Measurements from ENCODE around the gene CORO7.
A peak's percentile ranks its signal among the peaks of the same experiment; 100 is the strongest.

CORO7 gene

GRCh38 chr16:4415538-4416199 lies 727 bp downstream of the CORO7 start:
- Histone ChIP-seq H3K36me3 (ENCODE audit: insufficient read depth, low read length) (no peaks in the 10 kb centered on the region), H3K4me3 (ENCODE audit: low read length) (peak overlapping the region; percentile 63), H3K27me3 (ENCODE audit: insufficient read depth, low read length) (no peaks in the 10 kb centered on the region), H2AFZ (ENCODE audit: low read depth, low read length) (peak overlapping the region; percentile 78), H3K4me1 (ENCODE audit: insufficient read depth, low read length) (peaks cover 16% of the 10 kb centered on the region), H3K9me3 (ENCODE audit: low read length) (no peaks in the 10 kb centered on the region)

GRCh38 chr16:4414187-4414917 lies 2.0 kb downstream of the CORO7 start:
- Histone ChIP-seq H3K4me1 (ENCODE audit: insufficient read depth, low read length) (peaks cover 16% of the 10 kb centered on the region), H2AFZ (ENCODE audit: low read depth, low read length) (no peak overlapping the region), H3K27me3 (ENCODE audit: insufficient read depth, low read length) (no peaks in the 10 kb centered on the region), H3K4me3 (ENCODE audit: low read length) (no peak overlapping the region), H3K36me3 (ENCODE audit: insufficient read depth, low read length) (no peaks in the 10 kb centered on the region), H3K9me3 (ENCODE audit: low read length) (no peaks in the 10 kb centered on the region)

- Histone ChIP-seq H2AFZ (ENCODE audit: low read depth, low read length) (no peak overlapping the region), H3K4me3 (ENCODE audit: low read length) (no peak overlapping the region), H3K4me1 (ENCODE audit: insufficient read depth, low read length) (peaks cover 16% of the 10 kb centered on the region), H3K36me3 (ENCODE audit: insufficient read depth, low read length) (no peaks in the 10 kb centered on the region), H3K27me3 (ENCODE audit: insufficient read depth, low read length) (no peaks in the 10 kb centered on the region), H3K9me3 (ENCODE audit: low read length) (no peaks in the 10 kb centered on the region)
Observed at GRCh38 chr16:4412854-4413253, 3.5 kb downstream of the CORO7 start.

GRCh38 chr16:4412159-4412558 lies 4.2 kb downstream of the CORO7 start:
- Histone ChIP-seq H3K4me3 (ENCODE audit: low read length) (no peak overlapping the region), H2AFZ (ENCODE audit: low read depth, low read length) (no peak overlapping the region), H3K9me3 (ENCODE audit: low read length) (no peaks in the 10 kb centered on the region), H3K27me3 (ENCODE audit: insufficient read depth, low read length) (no peaks in the 10 kb centered on the region), H3K36me3 (ENCODE audit: insufficient read depth, low read length) (no peaks in the 10 kb centered on the region), H3K4me1 (ENCODE audit: insufficient read depth, low read length) (peaks cover 16% of the 10 kb centered on the region)

- Histone ChIP-seq H3K4me1 (ENCODE audit: insufficient read depth, low read length) (peaks cover 12% of the 10 kb centered on the region), H3K36me3 (ENCODE audit: insufficient read depth, low read length) (no peaks in the 10 kb centered on the region), H3K27me3 (ENCODE audit: insufficient read depth, low read length) (no peaks in the 10 kb centered on the region), H2AFZ (ENCODE audit: low read depth, low read length) (no peak overlapping the region), H3K9me3 (ENCODE audit: low read length) (no peaks in the 10 kb centered on the region), H3K4me3 (ENCODE audit: low read length) (no peak overlapping the region)
Observed at GRCh38 chr16:4411684-4412083, 4.7 kb downstream of the CORO7 start.

- H3K4me3 ChIP-seq (ENCODE audit: low read length): no peak overlapping the region
- peaks cover 10% of the 10 kb centered on the region for H3K4me1 ChIP-seq (ENCODE audit: insufficient read depth, low read length)
- no peaks in the 10 kb centered on the region for H3K9me3 ChIP-seq (ENCODE audit: low read length)
- no peak overlapping the region for H2AFZ ChIP-seq (ENCODE audit: low read depth, low read length)
- no peaks in the 10 kb centered on the region for H3K36me3 ChIP-seq (ENCODE audit: insufficient read depth, low read length)
- H3K27me3 ChIP-seq (ENCODE audit: insufficient read depth, low read length): no peaks in the 10 kb centered on the region
Observed at GRCh38 chr16:4410335-4411075, 5.9 kb downstream of the CORO7 start.

GRCh38 chr16:4409081-4409932 lies 7.1 kb downstream of the CORO7 start:
- Histone ChIP-seq H3K4me3 (ENCODE audit: low read length) (no peak overlapping the region), H3K9me3 (ENCODE audit: low read length) (no peaks in the 10 kb centered on the region), H3K27me3 (ENCODE audit: insufficient read depth, low read length) (no peaks in the 10 kb centered on the region), H3K36me3 (ENCODE audit: insufficient read depth, low read length) (no peaks in the 10 kb centered on the region), H2AFZ (ENCODE audit: low read depth, low read length) (no peak overlapping the region), H3K4me1 (ENCODE audit: insufficient read depth, low read length) (peaks cover 6% of the 10 kb centered on the region)

- H3K9me3 ChIP-seq (ENCODE audit: low read length): no peaks in the 10 kb centered on the region
- H3K27me3 ChIP-seq (ENCODE audit: insufficient read depth, low read length): no peaks in the 10 kb centered on the region
- no peak overlapping the region for H3K4me3 ChIP-seq (ENCODE audit: low read length)
- no peaks in the 10 kb centered on the region for H3K36me3 ChIP-seq (ENCODE audit: insufficient read depth, low read length)
- no peak overlapping the region for H2AFZ ChIP-seq (ENCODE audit: low read depth, low read length)
- H3K4me1 ChIP-seq (ENCODE audit: insufficient read depth, low read length): peaks cover 6% of the 10 kb centered on the region
Observed at GRCh38 chr16:4408323-4408690, 8.1 kb downstream of the CORO7 start.

GRCh38 chr16:4407543-4408322 lies 8.7 kb downstream of the CORO7 start:
- Histone ChIP-seq H2AFZ (ENCODE audit: low read depth, low read length) (no peak overlapping the region), H3K36me3 (ENCODE audit: insufficient read depth, low read length) (no peaks in the 10 kb centered on the region), H3K4me1 (ENCODE audit: insufficient read depth, low read length) (peaks cover 6% of the 10 kb centered on the region), H3K4me3 (ENCODE audit: low read length) (no peak overlapping the region), H3K9me3 (ENCODE audit: low read length) (no peaks in the 10 kb centered on the region), H3K27me3 (ENCODE audit: insufficient read depth, low read length) (no peaks in the 10 kb centered on the region)

GRCh38 chr16:4404967-4405696 lies 11.3 kb downstream of the CORO7 start:
- Histone ChIP-seq H3K9me3 (ENCODE audit: low read length) (no peaks in the 10 kb centered on the region), H3K4me1 (ENCODE audit: insufficient read depth, low read length) (no peaks in the 10 kb centered on the region), H3K4me3 (ENCODE audit: low read length) (no peak overlapping the region), H3K36me3 (ENCODE audit: insufficient read depth, low read length) (no peaks in the 10 kb centered on the region), H2AFZ (ENCODE audit: low read depth, low read length) (no peak overlapping the region), H3K27me3 (ENCODE audit: insufficient read depth, low read length) (no peaks in the 10 kb centered on the region)

- no peaks in the 10 kb centered on the region for H3K4me1 ChIP-seq (ENCODE audit: insufficient read depth, low read length)
- no peaks in the 10 kb centered on the region for H3K36me3 ChIP-seq (ENCODE audit: insufficient read depth, low read length)
- H3K9me3 ChIP-seq (ENCODE audit: low read length): no peaks in the 10 kb centered on the region
- H3K4me3 ChIP-seq (ENCODE audit: low read length): no peak overlapping the region
- H3K27me3 ChIP-seq (ENCODE audit: insufficient read depth, low read length): no peaks in the 10 kb centered on the region
- no peak overlapping the region for H2AFZ ChIP-seq (ENCODE audit: low read depth, low read length)
Observed at GRCh38 chr16:4404247-4404966, 12.0 kb downstream of the CORO7 start.

All from neuron (in vitro differentiated cells).